Small intestine (tissue), 7 donors: ENCODE data around the gene IFI44. TPM values are rescaled to one million over a fixed set of nuclear protein-coding genes. Genes with fewer than 3 reads are reported as not detected.

Source experiments
- DNase-seq, 2 donors: peaks; one replicate each; pipeline versions ENCODE4 v3.0.0 to v3.0.0-alpha.2; 2013
- FAIRE-seq: peaks from 2 replicates; lab custom pipeline; 2012; peaks lifted over from hg19 to GRCh38; lab: Jason Lieb, UNC
- H3K27ac ChIP-seq, 3 donors: one replicate each; pipeline ENCODE4 v1.5.1; 2013; ENCODE audit warnings: low read length in 2 of 3, mild to moderate bottlenecking in 2 of 3, control low read depth in 1 of 3, inconsistent platforms in 1 of 3, low read depth in 1 of 3, moderate library complexity in 1 of 3
- H3K27me3 ChIP-seq, 3 donors: one replicate each; pipeline ENCODE4 v1.6.1; 2013; ENCODE audit warnings: low read length in 3 of 3, inconsistent platforms in 1 of 3; ENCODE audit not compliant: control insufficient read depth in 3 of 3, insufficient read depth in 3 of 3
- H3K36me3 ChIP-seq, 3 donors: one replicate each; pipeline ENCODE4 v1.6.1; 2013; ENCODE audit warnings: low read length in 3 of 3, inconsistent platforms in 1 of 3, low read depth in 1 of 3, mild to moderate bottlenecking in 1 of 3, moderate library complexity in 1 of 3; ENCODE audit not compliant: control insufficient read depth in 3 of 3, insufficient read depth in 2 of 3
- H3K4me1 ChIP-seq, 3 donors: one replicate each; pipeline ENCODE4 v1.6.1; 2013; ENCODE audit warnings: low read length in 2 of 3, inconsistent platforms in 1 of 3, low read depth in 1 of 3, mild to moderate bottlenecking in 1 of 3, moderate library complexity in 1 of 3; ENCODE audit not compliant: control insufficient read depth in 3 of 3, insufficient read depth in 2 of 3
- H3K4me3 ChIP-seq, 3 donors: one replicate each; pipeline ENCODE4 v1.5.1; 2013; ENCODE audit warnings: low read length in 3 of 3, control low read depth in 1 of 3, inconsistent platforms in 1 of 3, low read depth in 1 of 3, mild to moderate bottlenecking in 1 of 3, moderate library complexity in 1 of 3
- H3K9me3 ChIP-seq, 2 donors: one replicate each; pipeline ENCODE4 v1.6.1; 2013; ENCODE audit warnings: low read depth in 1 of 2, low read length in 1 of 2; ENCODE audit not compliant: control insufficient read depth in 2 of 2, insufficient read depth in 1 of 2
- WGBS, 3 donors: extraction: QIAGEN DNeasy Blood & Tissue Kit; methylation state at CpG; one replicate each; pipeline ENCODE4 v1.1.7; 2013; 5-methylcytosine and 5-hydroxymethylcytosine counted together
- polyA plus RNA-seq, 4 donors: library from polyadenylated mRNA; stranded (reverse) in 3 of 4; unstranded in 1 of 4; fragments of 200-250 nt in 3 of 4; fragments of 120-200 nt in 1 of 4; gene quantifications; one replicate each; pipeline versions ENCODE4 v1.2.1 to v1.2.3, GENCODE V29; 2013
- donor health status: healthy with polysubstance abuse.
- donor health status: control.
- donor health status: control.
- donor health status: Bipolar disorder and iron deficiency.
- donor health status: healthy.

Gene IFI44
- polyA plus RNA-seq, 4 donors, result 4.9 to 29.0 (median 11.2) TPM

GRCh38 chr1:78663923-78664322 is 14.3 kb downstream of the IFI44 start:
- no peaks in the 10 kb centered on the region for H3K27me3 ChIP-seq
- H3K36me3 ChIP-seq, result peaks cover 0 to 10% (median 3%) of the 10 kb centered on the region in 3 donors
- 88 to 90% (median 90%) methylated on average over 2 of the region's 2 CpGs for WGBS, 3 donors
- H3K9me3 ChIP-seq, result no peaks in the 10 kb centered on the region
- H3K4me3 ChIP-seq, result no peak overlapping the region
- FAIRE-seq, result peak; percentile 44
- no peak for DNase-seq
- H3K27ac ChIP-seq, result no peak overlapping the region
- H3K4me1 ChIP-seq, result no peaks in the 10 kb centered on the region

- FAIRE-seq (no peak), DNase-seq (no peak)
- Histone ChIP-seq H3K27me3 (no peaks in the 10 kb centered on the region), H3K4me1 (no peaks in the 10 kb centered on the region), H3K27ac (no peak overlapping the region), H3K36me3 (peaks cover 0 to 10% (median 1%) of the 10 kb centered on the region in 3 donors), H3K9me3 (no peaks in the 10 kb centered on the region), H3K4me3 (no peak overlapping the region)
- WGBS, 3 donors, result 84 to 95% (median 91%) methylated on average over 1 of the region's 1 CpG
Measured at GRCh38 chr1:78664763-78665162, 15.1 kb downstream of the IFI44 start.

- Histone ChIP-seq H3K4me3 (no peak overlapping the region), H3K27ac (no peak overlapping the region), H3K4me1 (no peaks in the 10 kb centered on the region), H3K9me3 (no peaks in the 10 kb centered on the region), H3K27me3 (no peaks in the 10 kb centered on the region), H3K36me3 (peaks cover 0 to 6% (median 0%) of the 10 kb centered on the region in 3 donors)
- DNase-seq (no peak), FAIRE-seq (no peak)
- WGBS, 3 donors, result 89 to 94% (median 93%) methylated on average over 6 of the region's 6 CpGs
Measured at GRCh38 chr1:78665809-78666208, 16.2 kb downstream of the IFI44 start.

GRCh38 chr1:78667939-78668338 is 18.3 kb downstream of the IFI44 start:
- Histone ChIP-seq H3K4me3 (no peak overlapping the region), H3K27me3 (no peaks in the 10 kb centered on the region), H3K4me1 (no peaks in the 10 kb centered on the region), H3K9me3 (no peaks in the 10 kb centered on the region), H3K36me3 (peaks cover 0 to 2% (median 0%) of the 10 kb centered on the region in 3 donors), H3K27ac (no peak overlapping the region)
- no peak for FAIRE-seq
- no peak for DNase-seq
- WGBS, 3 donors, result 94 to 98% (median 95%) methylated on average over 1 of the region's 1 CpG

GRCh38 chr1:78668427-78668826 is 18.8 kb downstream of the IFI44 start:
- Histone ChIP-seq H3K27me3 (peaks cover 0 to 2% (median 0%) of the 10 kb centered on the region in 3 donors), H3K4me3 (no peak overlapping the region), H3K9me3 (no peaks in the 10 kb centered on the region), H3K4me1 (no peaks in the 10 kb centered on the region), H3K27ac (no peak overlapping the region), H3K36me3 (no peaks in the 10 kb centered on the region)
- DNase-seq (no peak), FAIRE-seq (no peak)

- 43 to 100% (median 98%) methylated on average over 1 of the region's 1 CpG for WGBS, 3 donors
- H3K27ac ChIP-seq, result no peak overlapping the region
- FAIRE-seq (no peak), DNase-seq (no peak)
- H3K4me1 ChIP-seq, result no peaks in the 10 kb centered on the region
- H3K36me3 ChIP-seq, result no peaks in the 10 kb centered on the region
- no peaks in the 10 kb centered on the region for H3K9me3 ChIP-seq
- H3K27me3 ChIP-seq, result peaks cover 0 to 2% (median 0%) of the 10 kb centered on the region in 3 donors
- H3K4me3 ChIP-seq, result no peak overlapping the region
Measured at GRCh38 chr1:78672428-78672827, 22.8 kb downstream of the IFI44 start.

GRCh38 chr1:78673120-78673519 is 23.5 kb downstream of the IFI44 start:
- 85 to 91% (median 91%) methylated on average over 5 of the region's 5 CpGs for WGBS, 3 donors
- no peak overlapping the region for H3K4me3 ChIP-seq

GRCh38 chr1:78676347-78676982 is 26.8 kb downstream of the IFI44 start:
- Histone ChIP-seq H3K36me3 (no peaks in the 10 kb centered on the region), H3K27me3 (peaks cover 0 to 2% (median 0%) of the 10 kb centered on the region in 3 donors), H3K27ac (no peak overlapping the region), H3K4me3 (no peak overlapping the region), H3K9me3 (no peaks in the 10 kb centered on the region), H3K4me1 (no peaks in the 10 kb centered on the region)
- peak; percentile 55 to 67 for DNase-seq
- 31 to 44% (median 40%) methylated on average over 9 of the region's 9 CpGs for WGBS, 3 donors
- peak; percentile 97 for FAIRE-seq

More at GRCh38 chr1:78673120-78673519, 23.5 kb downstream of the IFI44 start:
- Histone ChIP-seq H3K27ac (no peak overlapping the region), H3K9me3 (no peaks in the 10 kb centered on the region), H3K27me3 (peaks cover 0 to 2% (median 0%) of the 10 kb centered on the region in 3 donors), H3K36me3 (no peaks in the 10 kb centered on the region), H3K4me1 (no peaks in the 10 kb centered on the region)
- FAIRE-seq (no peak), DNase-seq (peak in 1 of 2 donors; percentile 3)

- no peak for DNase-seq
- no peak for FAIRE-seq
- H3K4me1 ChIP-seq, result no peaks in the 10 kb centered on the region
- H3K36me3 ChIP-seq, result no peaks in the 10 kb centered on the region
- H3K9me3 ChIP-seq, result no peaks in the 10 kb centered on the region
- 72 to 81% (median 77%) methylated on average over 3 of the region's 3 CpGs for WGBS, 3 donors
- peaks cover 0 to 2% (median 0%) of the 10 kb centered on the region in 3 donors for H3K27me3 ChIP-seq
- H3K4me3 ChIP-seq, result no peak overlapping the region
- no peak overlapping the region for H3K27ac ChIP-seq
Measured at GRCh38 chr1:78676993-78677392, 27.4 kb downstream of the IFI44 start.
